ENCODE data around the gene HMGCLL1.

Gene HMGCLL1

DNA sequence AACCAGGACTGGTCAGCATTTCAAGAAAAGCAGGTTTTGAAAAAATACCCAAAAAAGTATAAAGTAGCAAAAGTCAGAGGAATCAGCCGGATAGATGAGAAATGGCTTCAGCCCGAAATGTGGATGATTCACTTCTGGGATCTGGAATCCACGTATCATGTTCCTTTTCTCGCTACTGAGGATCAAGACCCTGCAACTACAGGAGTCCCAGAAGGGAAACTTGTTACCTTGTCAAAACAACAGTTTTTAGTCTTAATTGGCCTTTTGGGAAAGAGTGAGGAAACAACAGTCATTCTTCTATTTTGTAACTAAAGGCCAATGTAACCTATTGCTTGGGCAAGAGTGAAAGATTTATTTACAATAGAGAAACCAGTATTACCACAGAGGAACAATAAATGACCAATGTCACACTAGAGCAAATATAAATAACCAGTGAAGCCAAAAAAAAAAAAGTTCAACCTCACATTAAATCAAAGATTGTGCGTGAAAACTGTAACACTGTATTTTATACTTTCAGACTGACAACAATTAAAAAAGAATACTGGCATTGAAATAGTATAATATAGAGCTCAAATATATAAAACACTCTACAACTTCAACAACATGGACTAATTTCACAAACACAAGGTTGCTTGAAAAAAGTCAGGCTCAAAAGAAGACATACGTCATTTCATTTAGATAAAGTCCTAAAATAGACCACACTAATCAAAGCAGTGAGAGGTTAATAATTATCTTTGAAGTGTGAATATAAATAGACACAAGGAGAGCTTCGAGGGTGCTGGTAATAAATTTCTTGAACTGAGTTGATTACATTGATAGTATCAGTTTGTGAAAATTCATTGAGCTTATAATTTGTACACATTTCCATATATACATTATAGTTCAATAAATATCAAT is 135.5 kb downstream of the HMGCLL1 start:
- no peak for DNase-seq (ENCODE audit: low read depth)

DNA sequence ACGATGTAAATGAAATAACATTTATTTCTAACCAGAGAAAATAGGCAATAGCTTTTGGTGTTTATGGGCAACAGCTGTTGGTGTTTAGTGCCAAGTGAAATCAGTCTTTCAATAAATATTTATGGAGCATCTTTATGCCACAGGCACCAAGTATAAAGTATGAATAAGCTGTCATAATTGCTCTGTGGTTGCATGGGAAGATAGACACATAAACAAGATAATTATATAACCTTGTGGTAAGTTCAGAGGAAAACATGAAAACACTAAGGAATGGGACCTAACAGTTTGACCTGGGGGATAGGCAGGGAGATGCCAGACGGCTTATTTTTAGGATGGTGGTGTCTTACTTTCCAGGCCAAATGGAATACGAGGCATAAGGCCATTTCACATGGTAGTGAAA is 140.8 kb downstream of the HMGCLL1 start:
- DNase-seq (ENCODE audit: low read depth), result no peak

DNA sequence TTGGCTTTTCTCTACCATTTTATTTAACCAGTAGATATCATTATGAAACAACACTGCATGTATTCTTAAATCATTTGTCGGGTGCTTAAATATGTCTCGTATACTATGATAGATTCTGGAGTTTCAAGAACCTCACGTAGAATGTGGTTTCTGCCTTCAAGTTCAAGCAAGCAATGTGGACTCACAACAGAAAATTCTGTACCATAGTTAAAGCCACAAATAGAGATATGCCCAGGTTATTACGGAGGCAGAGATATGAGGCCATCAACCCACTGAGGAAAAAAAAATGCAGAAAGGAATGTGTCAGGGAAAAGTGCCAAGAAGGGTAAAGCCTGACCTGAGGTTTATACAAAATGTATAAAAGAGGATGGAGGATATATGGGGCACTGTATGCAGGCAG is 141.9 kb downstream of the HMGCLL1 start:
- no peak for DNase-seq (ENCODE audit: low read depth)

DNA sequence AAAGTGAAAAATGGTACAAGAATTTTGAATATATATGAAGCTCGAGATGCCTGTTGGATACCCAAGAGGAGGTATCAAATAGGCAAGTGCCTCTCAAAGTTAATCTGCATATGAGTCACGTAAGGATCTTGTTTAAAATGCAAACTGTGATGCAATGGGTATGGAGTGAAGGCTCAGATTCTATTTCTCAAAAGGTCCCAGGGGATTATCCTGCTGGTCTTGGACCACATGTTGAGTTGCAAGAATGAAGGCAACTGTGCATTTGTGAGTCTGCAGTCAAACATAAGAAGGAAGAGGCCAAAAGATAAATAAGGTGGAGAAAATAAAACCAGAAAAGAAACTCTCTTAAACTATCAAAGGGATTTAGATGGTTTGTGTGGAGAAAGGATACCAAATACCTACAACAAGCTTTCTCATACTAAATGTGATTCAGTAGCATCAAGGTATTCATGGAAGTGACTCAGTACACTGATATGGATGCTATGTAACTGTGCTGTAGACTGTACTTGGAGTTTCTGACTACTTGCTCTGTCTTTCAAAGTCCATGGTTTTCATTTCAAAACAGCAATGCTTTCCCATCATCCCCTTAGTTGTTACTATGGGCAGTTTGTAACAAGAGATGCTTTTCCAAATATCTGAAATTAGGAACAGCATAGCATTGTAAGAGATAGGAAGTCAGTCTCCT is 145.4 kb downstream of the HMGCLL1 start:
- DNase-seq (ENCODE audit: low read depth), result peak; percentile 56

DNA sequence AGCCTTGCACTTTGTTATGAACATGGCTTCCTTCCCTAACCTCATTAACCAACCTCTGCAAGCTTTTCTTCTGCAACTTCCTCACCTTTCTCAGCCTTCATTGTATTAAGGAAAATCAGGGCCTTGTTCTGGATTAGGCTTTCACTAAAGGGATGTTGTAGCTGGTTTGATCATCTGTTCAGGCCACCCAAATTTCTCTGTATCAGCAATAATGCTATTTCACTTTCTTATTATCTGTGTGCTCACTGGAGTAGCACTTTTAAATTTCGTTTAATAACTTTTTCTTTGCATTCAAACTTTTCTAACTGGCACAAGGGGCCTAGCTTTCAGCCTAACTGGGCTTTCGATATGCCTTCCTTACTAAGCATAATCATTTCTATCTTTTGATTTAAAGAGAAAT is 155.1 kb downstream of the HMGCLL1 start:
- no peak for DNase-seq (ENCODE audit: low read depth)

DNA sequence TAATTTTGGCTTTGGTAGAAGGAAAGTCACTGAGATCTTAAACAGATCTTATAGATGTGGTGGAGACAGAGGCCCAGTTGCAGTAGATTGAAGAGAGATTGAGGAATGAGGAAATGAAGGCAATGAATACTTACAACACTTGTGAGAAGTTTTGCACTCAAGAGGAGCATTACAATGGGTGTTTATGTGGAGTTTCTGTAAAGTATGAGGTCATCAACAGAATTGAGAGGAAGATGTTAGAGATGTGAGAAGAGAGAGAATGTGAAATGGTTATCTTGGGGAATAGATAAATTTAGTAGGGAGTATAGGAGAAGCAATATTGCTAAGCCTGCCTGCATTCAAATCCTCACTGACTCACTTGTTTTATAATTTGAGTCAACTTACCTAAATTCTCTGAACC is 168.3 kb downstream of the HMGCLL1 start:
- DNase-seq (ENCODE audit: low read depth), result no peak

DNA sequence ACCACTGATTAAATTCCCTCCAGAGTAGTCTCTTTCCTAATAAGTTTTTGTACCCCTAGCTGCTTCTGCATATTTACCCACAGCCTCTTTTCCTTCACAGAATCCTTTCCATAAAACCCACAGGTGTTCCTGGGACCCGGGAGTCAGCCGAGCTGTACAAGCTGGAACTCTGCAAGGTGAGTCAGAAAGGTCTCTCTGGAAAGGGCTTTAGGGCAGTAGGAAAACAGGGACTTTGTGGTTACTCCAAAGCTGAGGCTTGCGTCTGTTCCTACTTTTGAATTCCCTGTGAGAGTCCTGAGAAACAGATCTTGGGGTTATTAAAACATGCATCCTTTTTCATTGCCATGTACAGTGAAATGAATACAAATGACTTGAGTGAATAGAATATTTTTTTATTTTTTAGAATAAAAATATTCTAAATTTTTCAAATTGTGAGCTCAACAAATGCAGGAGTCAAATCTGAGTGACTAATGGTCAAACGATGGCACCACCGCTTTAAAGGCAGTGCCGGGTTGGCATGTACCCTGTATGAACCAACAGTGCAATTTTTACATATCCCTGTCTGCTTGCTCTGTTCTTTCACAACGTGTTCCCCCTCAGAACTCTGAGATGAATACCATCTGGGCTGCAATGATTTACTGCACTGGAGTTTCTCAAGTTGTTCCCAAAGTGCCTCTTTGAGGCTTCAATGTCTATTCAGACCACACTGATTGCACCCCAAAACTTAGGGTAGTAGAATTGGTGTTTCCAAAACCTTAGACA is 173.3 kb downstream of the HMGCLL1 start:
- DNase-seq (ENCODE audit: low read depth), result peak; percentile 31

DNA sequence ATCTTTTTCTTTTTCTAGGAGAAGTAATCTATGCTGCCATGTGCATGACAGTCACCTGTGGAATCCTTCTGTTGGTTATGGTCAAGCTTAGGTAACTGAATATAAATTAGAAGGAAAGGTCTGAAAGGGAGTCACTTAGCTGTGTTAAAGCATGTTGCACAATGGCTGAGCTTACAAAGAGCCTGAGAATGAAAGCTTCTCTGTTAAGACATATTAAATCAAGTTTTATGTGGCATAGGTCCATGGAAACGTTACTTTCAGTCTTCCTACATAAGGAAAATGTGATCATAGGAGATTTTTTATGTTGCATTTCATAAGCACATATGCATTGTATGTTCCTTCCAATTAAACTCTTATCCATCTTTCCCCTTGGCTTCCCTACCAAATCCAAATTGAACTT is 179.6 kb downstream of the HMGCLL1 start:
- DNase-seq (ENCODE audit: low read depth), result peak; percentile 32

DNA sequence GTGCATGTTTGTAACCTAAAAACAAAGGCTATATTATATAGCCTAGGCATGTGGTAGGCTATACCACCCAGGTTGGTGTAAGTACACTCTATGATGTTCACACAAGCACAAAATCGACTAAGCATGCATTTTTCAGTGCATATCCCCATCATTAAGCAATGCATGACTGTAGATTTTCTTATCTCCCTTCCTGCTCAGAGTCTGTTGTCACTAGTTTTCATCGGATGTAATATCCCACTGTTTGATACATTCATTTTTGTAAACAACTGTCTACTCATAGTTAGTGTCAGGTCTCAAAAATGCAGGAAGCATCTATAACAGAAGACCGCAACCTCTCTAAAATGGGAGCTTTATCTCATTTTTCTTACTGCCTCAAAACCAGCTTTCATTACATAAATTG is 181.0 kb downstream of the HMGCLL1 start:
- DNase-seq (ENCODE audit: low read depth), result peak; percentile 83

DNA sequence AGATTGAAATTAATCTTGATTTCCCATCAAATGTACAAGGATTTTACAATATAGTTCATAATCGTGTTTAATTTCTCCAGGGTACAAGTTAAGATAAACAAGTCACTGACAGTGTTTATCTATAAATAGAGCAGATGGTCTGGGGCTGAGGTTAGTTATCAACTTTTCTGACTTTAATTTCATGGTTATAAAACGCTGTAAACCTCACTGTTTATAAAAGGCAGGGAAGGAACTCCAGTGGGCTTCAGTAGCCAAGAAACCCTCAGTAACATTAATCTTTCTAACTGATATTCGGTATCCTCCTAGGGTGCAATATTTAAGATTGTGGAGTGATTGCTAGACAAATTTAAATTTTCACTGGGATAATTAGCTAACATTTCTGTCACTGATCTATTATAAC is 183.1 kb downstream of the HMGCLL1 start:
- no peak for DNase-seq (ENCODE audit: low read depth)

DNA sequence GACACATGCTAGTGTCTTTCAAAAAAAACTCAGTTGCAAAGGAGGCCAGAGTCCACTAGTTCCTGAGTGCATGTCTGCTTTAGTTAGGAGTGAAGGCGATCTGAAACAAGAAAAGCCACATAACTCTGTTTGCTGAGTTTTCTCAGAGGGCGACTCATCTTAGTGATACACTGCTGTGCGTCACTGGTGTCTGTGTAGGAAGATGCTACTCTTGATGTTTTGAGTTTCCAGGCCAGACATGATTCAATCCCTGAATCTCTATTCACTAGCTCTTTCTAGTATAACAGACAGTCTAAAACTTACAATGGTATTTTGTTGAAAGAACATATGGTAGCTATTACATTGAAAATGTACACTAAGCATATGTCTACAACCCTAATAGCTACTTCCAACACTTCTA is 190.8 kb downstream of the HMGCLL1 start:
- DNase-seq (ENCODE audit: low read depth), result peak; percentile 69
